ENCODE data around the gene ARRB2. TPM values are rescaled to one million over a fixed set of nuclear protein-coding genes. Genes with fewer than 3 reads are reported as not detected.

ARRB2 gene
- total and polyA plus RNA-seq, 4 donors, result 11.8 to 16.5 (median 13.9) TPM

GRCh38 chr17:4740584-4740983 is 30.2 kb downstream of the ARRB2 start:
- Histone ChIP-seq H3K4me3 (ENCODE audit: low read depth in 1 of 3, low read length in 3 of 3) (no peak overlapping the region), H3K27ac (ENCODE audit: low read depth in 1 of 2, low read length in 2 of 2) (no peak overlapping the region), H3K36me3 (ENCODE audit: control insufficient read depth in 4 of 4, insufficient read depth in 3 of 4, low read depth in 1 of 4, low read length in 3 of 4) (no peaks in the 10 kb centered on the region), H3K4me1 (ENCODE audit: control insufficient read depth in 4 of 4, insufficient read depth in 4 of 4, low read length in 3 of 4) (peaks cover 2 to 13% (median 8%) of the 10 kb centered on the region in 4 donors), H3K9ac (ENCODE audit: low read depth in 1 of 2, low read length in 2 of 2) (peak overlapping the region in 1 of 2 donors; percentile 53), H3K27me3 (ENCODE audit: control insufficient read depth in 4 of 4, insufficient read depth in 4 of 4, low read length in 3 of 4) (no peaks in the 10 kb centered on the region), H3K9me3 (ENCODE audit: control insufficient read depth in 4 of 4, low read length in 3 of 4) (no peaks in the 10 kb centered on the region)
- 98% methylated on average over 8 of the region's 8 CpGs for WGBS
- DNase-seq (ENCODE audit: low spot score), result no peak
- no peak for TF ChIP-seq HNF4G (IDR thresholded peaks at IDR 0.05)
- TF ChIP-seq TAF1 (conservative IDR thresholded peaks at IDR 0.05), result no peak
- no peak for TF ChIP-seq MAX (IDR thresholded peaks at IDR 0.05)
- TF ChIP-seq ZBTB33 (IDR thresholded peaks at IDR 0.05), result no peak
- no peak for TF ChIP-seq EGR1 (IDR thresholded peaks at IDR 0.05; ENCODE audit: low read depth in 2 of 2)
- TF ChIP-seq GABPA (IDR thresholded peaks at IDR 0.05 in 1 of 2, conservative IDR thresholded peaks at IDR 0.05 in 1 of 2), result no peak
- TF ChIP-seq FOXA1 (IDR thresholded peaks at IDR 0.05), result no peak
- TF ChIP-seq, protein P1, sequence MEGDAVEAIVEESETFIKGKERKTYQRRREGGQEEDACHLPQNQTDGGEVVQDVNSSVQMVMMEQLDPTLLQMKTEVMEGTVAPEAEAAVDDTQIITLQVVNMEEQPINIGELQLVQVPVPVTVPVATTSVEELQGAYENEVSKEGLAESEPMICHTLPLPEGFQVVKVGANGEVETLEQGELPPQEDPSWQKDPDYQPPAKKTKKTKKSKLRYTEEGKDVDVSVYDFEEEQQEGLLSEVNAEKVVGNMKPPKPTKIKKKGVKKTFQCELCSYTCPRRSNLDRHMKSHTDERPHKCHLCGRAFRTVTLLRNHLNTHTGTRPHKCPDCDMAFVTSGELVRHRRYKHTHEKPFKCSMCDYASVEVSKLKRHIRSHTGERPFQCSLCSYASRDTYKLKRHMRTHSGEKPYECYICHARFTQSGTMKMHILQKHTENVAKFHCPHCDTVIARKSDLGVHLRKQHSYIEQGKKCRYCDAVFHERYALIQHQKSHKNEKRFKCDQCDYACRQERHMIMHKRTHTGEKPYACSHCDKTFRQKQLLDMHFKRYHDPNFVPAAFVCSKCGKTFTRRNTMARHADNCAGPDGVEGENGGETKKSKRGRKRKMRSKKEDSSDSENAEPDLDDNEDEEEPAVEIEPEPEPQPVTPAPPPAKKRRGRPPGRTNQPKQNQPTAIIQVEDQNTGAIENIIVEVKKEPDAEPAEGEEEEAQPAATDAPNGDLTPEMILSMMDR (IDR thresholded peaks at IDR 0.05; ENCODE audit: low read depth, low read length, missing input control), result no peak
- no peak for TF ChIP-seq JUND (IDR thresholded peaks at IDR 0.05)

GRCh38 chr17:4741544-4741943 is 31.1 kb downstream of the ARRB2 start:
- no peak for DNase-seq (ENCODE audit: low spot score)
- Histone ChIP-seq H3K4me1 (ENCODE audit: control insufficient read depth in 4 of 4, insufficient read depth in 4 of 4, low read length in 3 of 4) (peaks cover 2 to 13% (median 8%) of the 10 kb centered on the region in 4 donors), H3K4me3 (ENCODE audit: low read depth in 1 of 3, low read length in 3 of 3) (no peak overlapping the region)

More at GRCh38 chr17:4741544-4741943, 31.1 kb downstream of the ARRB2 start:
- no peaks in the 10 kb centered on the region for H3K27me3 ChIP-seq (ENCODE audit: control insufficient read depth in 4 of 4, insufficient read depth in 4 of 4, low read length in 3 of 4)
- TF ChIP-seq RAD21 (IDR thresholded peaks at IDR 0.05), result no peak
- TF ChIP-seq, protein P1 (IDR thresholded peaks at IDR 0.05; ENCODE audit: low read depth, low read length, missing input control), result no peak
- TF ChIP-seq, protein P2, sequence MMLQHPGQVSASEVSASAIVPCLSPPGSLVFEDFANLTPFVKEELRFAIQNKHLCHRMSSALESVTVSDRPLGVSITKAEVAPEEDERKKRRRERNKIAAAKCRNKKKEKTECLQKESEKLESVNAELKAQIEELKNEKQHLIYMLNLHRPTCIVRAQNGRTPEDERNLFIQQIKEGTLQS (IDR thresholded peaks at IDR 0.05), result no peak
- TF ChIP-seq HNF4G (IDR thresholded peaks at IDR 0.05), result no peak
- no peak for TF ChIP-seq EGR1 (IDR thresholded peaks at IDR 0.05; ENCODE audit: low read depth in 2 of 2)
- TF ChIP-seq FOXA1 (IDR thresholded peaks at IDR 0.05), result no peak
- no peak for TF ChIP-seq HNF4A (conservative IDR thresholded peaks at IDR 0.05)
- no peak for TF ChIP-seq JUND (IDR thresholded peaks at IDR 0.05)
- no peak for TF ChIP-seq NR2F2 (IDR thresholded peaks at IDR 0.05)
- TF ChIP-seq SP1 (IDR thresholded peaks at IDR 0.05), result no peak
- no peak for TF ChIP-seq TAF1 (conservative IDR thresholded peaks at IDR 0.05)
- TF ChIP-seq RXRA (IDR thresholded peaks at IDR 0.05), result no peak
- TF ChIP-seq ZBTB33 (IDR thresholded peaks at IDR 0.05), result no peak
- TF ChIP-seq YY1 (IDR thresholded peaks at IDR 0.05), result no peak
- no peaks in the 10 kb centered on the region for H3K36me3 ChIP-seq (ENCODE audit: control insufficient read depth in 4 of 4, insufficient read depth in 3 of 4, low read depth in 1 of 4, low read length in 3 of 4)
- 96% methylated on average over 8 of the region's 8 CpGs for WGBS
- H3K27ac ChIP-seq (ENCODE audit: low read depth in 1 of 2, low read length in 2 of 2), result no peak overlapping the region
- H3K9ac ChIP-seq (ENCODE audit: low read depth in 1 of 2, low read length in 2 of 2), result no peak overlapping the region
- no peaks in the 10 kb centered on the region for H3K9me3 ChIP-seq (ENCODE audit: control insufficient read depth in 4 of 4, low read length in 3 of 4)
